ENCODE results near the gene CDCP2.
"Not testable (repeated sequence)": the region's sequence is repeated elsewhere in the genome, so short reads cannot be mapped to it uniquely, and the experiment has no call there.

Gene CDCP2

GRCh38 chr1:54114001-54114400 is 38.8 kb downstream of the CDCP2 start:
- no peak for DNase-seq

GRCh38 chr1:54112705-54113368 is 40.0 kb downstream of the CDCP2 start:
- DNase-seq, result no peak

GRCh38 chr1:54112027-54112426 is 40.8 kb downstream of the CDCP2 start:
- DNase-seq, result no peak

- no peak for DNase-seq
These were observed 41.2 kb downstream of the CDCP2 start for GRCh38 chr1:54111624-54112023.

GRCh38 chr1:54110996-54111395 is 41.8 kb downstream of the CDCP2 start:
- DNase-seq, result peak in 1 of 2 experiments; percentile 69

- no peak for DNase-seq
These were observed 43.4 kb downstream of the CDCP2 start for GRCh38 chr1:54109129-54110090.

GRCh38 chr1:54108156-54108555 is 44.6 kb downstream of the CDCP2 start:
- DNase-seq, result no peak

GRCh38 chr1:54107131-54107530 is 45.7 kb downstream of the CDCP2 start:
- no peak for DNase-seq

- no peak for DNase-seq
These were observed 47.0 kb downstream of the CDCP2 start for GRCh38 chr1:54105736-54106269.

- no peak for DNase-seq
These were observed 47.7 kb downstream of the CDCP2 start for GRCh38 chr1:54105080-54105479.

- DNase-seq, result not testable (repeated sequence)
These were observed 48.2 kb downstream of the CDCP2 start for GRCh38 chr1:54104613-54105012.

GRCh38 chr1:54103414-54103813 is 49.4 kb downstream of the CDCP2 start:
- no peak for DNase-seq

GRCh38 chr1:54100500-54100899 is 52.3 kb downstream of the CDCP2 start:
- DNase-seq, result no peak

- DNase-seq, result no peak
These were observed 53.7 kb downstream of the CDCP2 start for GRCh38 chr1:54099061-54099610.

- no peak for DNase-seq
These were observed 55.9 kb downstream of the CDCP2 start for GRCh38 chr1:54096877-54097240.

- no peak for DNase-seq
These were observed 56.4 kb downstream of the CDCP2 start for GRCh38 chr1:54096227-54096876.

- no peak for DNase-seq
These were observed 57.1 kb downstream of the CDCP2 start for GRCh38 chr1:54095546-54096226.

- not testable (repeated sequence) for DNase-seq
These were observed 58.1 kb downstream of the CDCP2 start for GRCh38 chr1:54094730-54095105.

GRCh38 chr1:54094001-54094729 is 58.6 kb downstream of the CDCP2 start:
- DNase-seq, result no peak

- no peak for DNase-seq
These were observed 61.1 kb downstream of the CDCP2 start for GRCh38 chr1:54091666-54092065.

GRCh38 chr1:54088385-54088784 is 64.4 kb downstream of the CDCP2 start:
- DNase-seq, result no peak

- DNase-seq, result no peak
These were observed 66.0 kb downstream of the CDCP2 start for GRCh38 chr1:54086754-54087153.
